ENCODE data around the gene BTG2.

BTG2 gene

GRCh38 chr1:203320591-203321272, 15.4 kb downstream of the BTG2 start:
- peak; percentile 39 for DNase-seq

- no peak for DNase-seq
Observed at GRCh38 chr1:203321273-203322052, 16.1 kb downstream of the BTG2 start.

GRCh38 chr1:203322500-203323179, 17.3 kb downstream of the BTG2 start:
- DNase-seq = no peak

GRCh38 chr1:203323587-203323986, 18.3 kb downstream of the BTG2 start:
- DNase-seq = no peak

- DNase-seq = peak; percentile 35
Observed at GRCh38 chr1:203324105-203325025, 19.0 kb downstream of the BTG2 start.

- DNase-seq = peak; percentile 32
Observed at GRCh38 chr1:203325026-203325417, 19.7 kb downstream of the BTG2 start.

- DNase-seq = no peak
Observed at GRCh38 chr1:203325418-203326091, 20.2 kb downstream of the BTG2 start.

GRCh38 chr1:203326830-203327683, 21.7 kb downstream of the BTG2 start:
- peak; percentile 95 for DNase-seq

- DNase-seq = peak; percentile 56
Observed at GRCh38 chr1:203327684-203328457, 22.6 kb downstream of the BTG2 start.

- no peak for DNase-seq
Observed at GRCh38 chr1:203328714-203329122, 23.4 kb downstream of the BTG2 start.

- no peak for DNase-seq
Observed at GRCh38 chr1:203331224-203331623, 25.9 kb downstream of the BTG2 start.

GRCh38 chr1:203335503-203335902, 30.2 kb downstream of the BTG2 start:
- DNase-seq = no peak

GRCh38 chr1:203336097-203336496, 30.8 kb downstream of the BTG2 start:
- no peak for DNase-seq

GRCh38 chr1:203338335-203339036, 33.2 kb downstream of the BTG2 start:
- DNase-seq = peak; percentile 55

GRCh38 chr1:203340112-203340790, 34.9 kb downstream of the BTG2 start:
- DNase-seq = peak; percentile 46

- peak; percentile 51 for DNase-seq
Observed at GRCh38 chr1:203342192-203342940, 37.0 kb downstream of the BTG2 start.

- no peak for DNase-seq
Observed at GRCh38 chr1:203343956-203344754, 38.8 kb downstream of the BTG2 start.
